NB4 (cell line): ENCODE results near the gene GCH1.

Experiments
- DNase-seq: peaks from one replicate; pipeline ENCODE4 v3.0.0; 2010; ENCODE audit warnings: low read depth
- H3K4me3 ChIP-seq: one replicate; pipeline ENCODE4 v1.5.1; 2011; ENCODE audit warnings: mild to moderate bottlenecking, low read depth, low read length, moderate library complexity
- MYC ChIP-seq: IDR thresholded peaks from 2 replicates; pipeline ENCODE4 v1.6.1; 2011; ENCODE audit warnings: low read depth, low read length
- POLR2A ChIP-seq: IDR thresholded peaks from 2 replicates; pipeline ENCODE4 v1.6.1; 2011; ENCODE audit warnings: mild to moderate bottlenecking; ENCODE audit not compliant: insufficient read length; ENCODE audit errors: extremely low read depth
- TF ChIP-seq, protein P1 (sequence below): IDR thresholded peaks from one replicate; pipeline ENCODE4 v1.5.1; 2012; ENCODE audit warnings: low read depth, low read length
- TF ChIP-seq, protein P2 (sequence below): IDR thresholded peaks from 2 replicates; pipeline ENCODE4 v1.6.1; 2011; ENCODE audit warnings: low read depth, low read length

Gene GCH1

GRCh38 chr14:54830650-54831049, 72.0 kb downstream of the GCH1 start:
- no peak for TF ChIP-seq POLR2A
- TF ChIP-seq MYC = no peak
- TF ChIP-seq, protein P1, sequence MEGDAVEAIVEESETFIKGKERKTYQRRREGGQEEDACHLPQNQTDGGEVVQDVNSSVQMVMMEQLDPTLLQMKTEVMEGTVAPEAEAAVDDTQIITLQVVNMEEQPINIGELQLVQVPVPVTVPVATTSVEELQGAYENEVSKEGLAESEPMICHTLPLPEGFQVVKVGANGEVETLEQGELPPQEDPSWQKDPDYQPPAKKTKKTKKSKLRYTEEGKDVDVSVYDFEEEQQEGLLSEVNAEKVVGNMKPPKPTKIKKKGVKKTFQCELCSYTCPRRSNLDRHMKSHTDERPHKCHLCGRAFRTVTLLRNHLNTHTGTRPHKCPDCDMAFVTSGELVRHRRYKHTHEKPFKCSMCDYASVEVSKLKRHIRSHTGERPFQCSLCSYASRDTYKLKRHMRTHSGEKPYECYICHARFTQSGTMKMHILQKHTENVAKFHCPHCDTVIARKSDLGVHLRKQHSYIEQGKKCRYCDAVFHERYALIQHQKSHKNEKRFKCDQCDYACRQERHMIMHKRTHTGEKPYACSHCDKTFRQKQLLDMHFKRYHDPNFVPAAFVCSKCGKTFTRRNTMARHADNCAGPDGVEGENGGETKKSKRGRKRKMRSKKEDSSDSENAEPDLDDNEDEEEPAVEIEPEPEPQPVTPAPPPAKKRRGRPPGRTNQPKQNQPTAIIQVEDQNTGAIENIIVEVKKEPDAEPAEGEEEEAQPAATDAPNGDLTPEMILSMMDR = no peak
- TF ChIP-seq, protein P2, sequence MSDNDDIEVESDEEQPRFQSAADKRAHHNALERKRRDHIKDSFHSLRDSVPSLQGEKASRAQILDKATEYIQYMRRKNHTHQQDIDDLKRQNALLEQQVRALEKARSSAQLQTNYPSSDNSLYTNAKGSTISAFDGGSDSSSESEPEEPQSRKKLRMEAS = no peak
- DNase-seq = no peak
- H3K4me3 ChIP-seq = no peak overlapping the region

GRCh38 chr14:54829486-54830224, 73.0 kb downstream of the GCH1 start:
- DNase-seq = no peak
- no peak overlapping the region for H3K4me3 ChIP-seq
- TF ChIP-seq MYC (no peak), POLR2A (no peak)
- TF ChIP-seq, protein P2 = no peak
- TF ChIP-seq, protein P1 = no peak

GRCh38 chr14:54828037-54828436, 74.6 kb downstream of the GCH1 start:
- TF ChIP-seq, protein P1 = no peak
- TF ChIP-seq POLR2A = no peak
- TF ChIP-seq, protein P2 = no peak
- no peak overlapping the region for H3K4me3 ChIP-seq
- no peak for DNase-seq

DNA sequence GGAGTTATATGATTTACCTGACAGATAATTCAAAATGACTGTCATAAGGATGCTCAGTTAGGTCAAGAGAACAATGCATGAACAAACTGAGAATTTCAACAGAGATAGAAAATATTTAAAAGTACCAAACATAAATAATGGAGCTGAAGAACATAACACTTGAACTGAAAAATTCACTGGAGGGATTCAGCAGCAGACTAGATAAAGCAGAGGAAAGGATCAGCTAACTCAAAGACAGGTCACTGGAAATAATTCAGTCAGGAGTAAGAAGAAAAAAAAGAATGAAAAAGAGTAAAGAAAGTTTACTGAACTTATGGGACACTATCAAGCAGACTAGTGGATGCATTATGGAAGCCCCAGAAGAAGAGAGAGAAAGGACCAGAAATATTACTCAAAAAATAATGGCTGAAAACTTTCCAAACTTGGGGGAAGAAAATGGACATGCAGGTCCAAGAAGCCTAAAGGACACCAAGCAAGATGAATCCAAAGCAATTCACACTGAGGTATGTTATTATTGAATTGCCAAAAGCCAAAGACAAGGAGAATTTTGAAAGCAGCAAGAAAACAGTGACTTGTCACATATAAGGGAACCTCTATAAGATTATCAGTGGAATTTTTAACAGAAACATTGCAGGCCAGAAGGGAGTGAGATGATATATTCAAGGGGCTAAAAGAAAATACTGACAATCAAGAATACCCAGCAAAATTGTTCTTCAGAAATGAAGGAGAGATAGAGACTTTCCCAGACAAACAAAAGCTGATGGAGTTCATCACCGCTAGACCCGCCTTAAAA, 78.7 kb downstream of the GCH1 start:
- TF ChIP-seq MYC (no peak), POLR2A (no peak)
- TF ChIP-seq, protein P1 = no peak
- TF ChIP-seq, protein P2 = no peak
- no peak overlapping the region for H3K4me3 ChIP-seq

GRCh38 chr14:54822685-54823084, 79.9 kb downstream of the GCH1 start:
- TF ChIP-seq, protein P1 = no peak
- no peak overlapping the region for H3K4me3 ChIP-seq
- DNase-seq = no peak

More for the DNA sequence above, 78.7 kb downstream of the GCH1 start:
- DNase-seq = no peak
